PC-3 (cell line): ENCODE measurements around the gene DUOX2. TPM values are rescaled to one million over a fixed set of nuclear protein-coding genes. Genes with fewer than 3 reads are reported as not detected.

Experiments used
- ATAC-seq: fragments of 200-7000 bp; cut with Tn5 transposase; 2 replicates; pipeline ENCODE4 v1.9.1; 2020; ENCODE audit warnings: mild to moderate bottlenecking, moderate library complexity
- BruUV-seq: library from RNA; stranded (reverse); fragments of 400-500 nt; replicated peaks from 2 replicates; lab custom pipeline; 2021; lab: Mats Ljungman, UMichigan
- CTCF ChIA-PET: fragments of 300-600 bp; sonication (Branson Sonifier 250); formaldehyde crosslinking; loops from one replicate; lab custom pipeline; 2022; ENCODE audit warnings: antibody characterized with exemption; lab: Charles Lee
- POLR2A ChIA-PET: fragments of 300-600 bp; sonication (Branson Sonifier 250); formaldehyde crosslinking; loops from one replicate; lab custom pipeline; 2022; ENCODE audit warnings: antibody characterized with exemption; ENCODE audit not compliant: unreplicated experiment; lab: Charles Lee
- DNase-seq: peaks from one replicate; pipeline ENCODE4 v3.0.0-alpha.2; 2015
- H2AFZ ChIP-seq: fragments of 300-600 bp; sonication (generic); 2 replicates; pipeline ENCODE4 v1.6.0; 2016; ENCODE audit warnings: antibody characterized with exemption, low read length
- H3F3A ChIP-seq: fragments of 300-600 bp; sonication (generic); one replicate; pipeline ENCODE4 v1.6.0; 2017; ENCODE audit warnings: antibody characterized with exemption, low read length, control low read depth, mild to moderate bottlenecking; ENCODE audit not compliant: unreplicated experiment
- H3K27ac ChIP-seq: fragments of 300-600 bp; sonication (generic); 2 replicates; pipeline ENCODE4 v1.5.1; 2016; ENCODE audit warnings: mild to moderate bottlenecking, low read length
- H3K27me3 ChIP-seq: fragments of 300-600 bp; sonication (generic); 2 replicates; pipeline ENCODE4 v1.6.1; 2016; ENCODE audit warnings: low read length, mixed read lengths
- H3K36me3 ChIP-seq: fragments of 300-600 bp; sonication (generic); 2 replicates; pipeline ENCODE4 v1.6.1; 2016; ENCODE audit warnings: low read depth, mixed run types, low read length, mixed read lengths
- H3K4me1 ChIP-seq: fragments of 300-600 bp; sonication (generic); 2 replicates; pipeline ENCODE4 v1.5.1; 2016; ENCODE audit warnings: low read length; ENCODE audit not compliant: insufficient read depth
- H3K4me2 ChIP-seq: fragments of 300-600 bp; sonication (generic); 2 replicates; pipeline ENCODE4 v1.6.0; 2016; ENCODE audit warnings: low read length
- H3K4me3 ChIP-seq: fragments of 300-600 bp; sonication (generic); 2 replicates; pipeline ENCODE4 v1.5.1; 2016; ENCODE audit warnings: mild to moderate bottlenecking, low read length, mixed read lengths
- H3K79me2 ChIP-seq: fragments of 300-600 bp; sonication (generic); 2 replicates; pipeline ENCODE4 v1.6.1; 2017; ENCODE audit warnings: low read length, mixed read lengths
- H3K9ac ChIP-seq: fragments of 300-600 bp; sonication (generic); 2 replicates; pipeline ENCODE4 v1.6.0; 2016; ENCODE audit warnings: mild to moderate bottlenecking, low read length
- H3K9me2 ChIP-seq: fragments of 300-600 bp; sonication (generic); replicated peaks from 2 replicates; pipeline ENCODE4 v1.6.1; 2016; ENCODE audit warnings: mixed run types, low read length, mixed read lengths
- H3K9me3 ChIP-seq: fragments of 300-600 bp; sonication (generic); 2 replicates; pipeline ENCODE4 v1.6.1; 2016; ENCODE audit warnings: low read length, mixed read lengths
- H4K20me1 ChIP-seq: fragments of 300-600 bp; sonication (generic); 2 replicates; pipeline ENCODE4 v1.6.1; 2016; ENCODE audit warnings: low read length, mixed read lengths
- CTCF ChIP-seq: fragments of 300-600 bp; sonication (generic); conservative IDR thresholded peaks from 2 replicates; pipeline ENCODE4 v1.5.1; 2017; ENCODE audit warnings: antibody characterized with exemption, low read depth, mild to moderate bottlenecking, low read length
- EZH2 ChIP-seq: fragments of 300-600 bp; sonication (generic); IDR thresholded peaks from one replicate; pipeline ENCODE4 v1.6.1; 2017; ENCODE audit warnings: antibody characterized with exemption, mild to moderate bottlenecking, low read length; ENCODE audit not compliant: unreplicated experiment
- EZH2phosphoT487 ChIP-seq: fragments of 300-600 bp; sonication (generic); IDR thresholded peaks from 2 replicates; pipeline ENCODE4 v1.6.1; 2018; ENCODE audit warnings: mild to moderate bottlenecking, antibody characterized with exemption, low read length, borderline replicate concordance
- intact Hi-C: fragments of 100-400 bp; cut with micrococcal nuclease; formaldehyde crosslinking; loops from 2 replicates; pipeline ENCODE4 v1.9.0; 2023
- total RNA-seq: library from RNA; depleted of rRNA; stranded (reverse); fragments of >200 nt; gene quantifications from 2 replicates; pipeline ENCODE4 v1.2.3, GENCODE V29; 2014

Gene DUOX2
- total RNA-seq, 1 experiment from 2014 or later: not detected

GRCh38 chr15:45146405-45146804 is 32.4 kb upstream of the DUOX2 start:
- ChIA-PET CTCF (no interaction called here), POLR2A (no interaction called here)
- Histone ChIP-seq H3K36me3 (no peaks in the 10 kb centered on the region), H4K20me1 (no peaks in the 10 kb centered on the region), H3K4me1 (peaks cover 18% of the 10 kb centered on the region), H3K9me2 (no peaks in the 10 kb centered on the region), H3F3A (no peaks in the 10 kb centered on the region), H3K27me3 (no peaks in the 10 kb centered on the region), H3K79me2 (no peaks in the 10 kb centered on the region), H3K9me3 (no peaks in the 10 kb centered on the region), H3K27ac (no peak overlapping the region), H3K4me2 (no peak overlapping the region), H3K4me3 (no peak overlapping the region), H2AFZ (no peak overlapping the region), H3K9ac (no peak overlapping the region)
- intact Hi-C loops: no loop called here
- no TSS peak for BruUV-seq
- TF ChIP-seq EZH2phosphoT487 (no peak), CTCF (no peak)
- ATAC-seq: no peak
- no peak for DNase-seq

- Histone ChIP-seq H3K36me3 (no peaks in the 10 kb centered on the region), H3F3A (no peaks in the 10 kb centered on the region), H3K27ac (no peak overlapping the region), H2AFZ (no peak overlapping the region), H3K4me2 (no peak overlapping the region), H3K4me3 (no peak overlapping the region), H4K20me1 (no peaks in the 10 kb centered on the region), H3K79me2 (no peaks in the 10 kb centered on the region), H3K9me3 (no peaks in the 10 kb centered on the region), H3K9ac (no peak overlapping the region), H3K9me2 (no peaks in the 10 kb centered on the region), H3K27me3 (no peaks in the 10 kb centered on the region), H3K4me1 (peaks cover 18% of the 10 kb centered on the region)
- DNase-seq (no peak), ATAC-seq (no peak)
- BruUV-seq: no TSS peak
- ChIA-PET POLR2A (no interaction called here), CTCF (interaction anchor here (1.5 kb wide), 1 partner anchor 18 kb away, joined by 3 read pairs; no protein-coding TSS in a partner anchor)
- intact Hi-C loops: no loop called here
- no peak for TF ChIP-seq EZH2phosphoT487
Measured at GRCh38 chr15:45144775-45145174, 30.8 kb upstream of the DUOX2 start.

- ChIA-PET CTCF (interaction anchor here (1.5 kb wide), 1 partner anchor 19 kb away, joined by 3 read pairs; no protein-coding TSS in a partner anchor), POLR2A (no interaction called here)
- H3K79me2 ChIP-seq: no peaks in the 10 kb centered on the region
- intact Hi-C loops: no loop called here
- H3K27me3 ChIP-seq: no peaks in the 10 kb centered on the region
- H3K9ac ChIP-seq: no peak overlapping the region
- ATAC-seq (no peak), DNase-seq (no peak)
- no peaks in the 10 kb centered on the region for H3K9me3 ChIP-seq
- no peak overlapping the region for H2AFZ ChIP-seq
- H3K27ac ChIP-seq: no peak overlapping the region
- H4K20me1 ChIP-seq: no peaks in the 10 kb centered on the region
- H3K4me2 ChIP-seq: no peak overlapping the region
- H3K4me3 ChIP-seq: no peak overlapping the region
- no peaks in the 10 kb centered on the region for H3K9me2 ChIP-seq
- H3F3A ChIP-seq: no peaks in the 10 kb centered on the region
- no TSS peak for BruUV-seq
- no peaks in the 10 kb centered on the region for H3K36me3 ChIP-seq
- no peak for TF ChIP-seq EZH2phosphoT487
- TF ChIP-seq EZH2: no peak
- TF ChIP-seq CTCF: no peak
- H3K4me1 ChIP-seq: peaks cover 14% of the 10 kb centered on the region
Measured at GRCh38 chr15:45143946-45144345, 30.0 kb upstream of the DUOX2 start.
